ENCODE results near the gene MANSC1. TPM values are rescaled to one million over a fixed set of nuclear protein-coding genes. Genes with fewer than 3 reads are reported as not detected.

MANSC1 gene
- total RNA-seq, 4 donors from 2014 or later = 11.5 to 34.6 (median 24.4) TPM

GRCh38 chr12:12380949-12381593, 31.0 kb upstream of the MANSC1 start:
- Histone ChIP-seq H3K9me3 (no peaks in the 10 kb centered on the region), H3K4me1 (peaks cover 17% of the 10 kb centered on the region), H3K36me3 (no peaks in the 10 kb centered on the region), H3K4me3 (no peak overlapping the region), H3K27ac (no peak overlapping the region), H3K27me3 (no peaks in the 10 kb centered on the region)
- no peak for DNase-seq (ENCODE audit: low spot score in 2 of 2)
- 89% methylated on average over 6 of the region's 6 CpGs for WGBS
- TF ChIP-seq EP300 (IDR thresholded peaks at IDR 0.05) = no peak
- TF ChIP-seq POLR2A (IDR thresholded peaks at IDR 0.05) = no peak
- TF ChIP-seq CTCF (IDR thresholded peaks at IDR 0.05) = no peak
- no peak for TF ChIP-seq POLR2AphosphoS5 (IDR thresholded peaks at IDR 0.05)

- Histone ChIP-seq H3K27me3 (no peaks in the 10 kb centered on the region), H3K36me3 (no peaks in the 10 kb centered on the region), H3K4me1 (peaks cover 17% of the 10 kb centered on the region), H3K9me3 (no peaks in the 10 kb centered on the region), H3K4me3 (no peak overlapping the region), H3K27ac (peak overlapping the region; percentile 41)
- no peak for DNase-seq (ENCODE audit: low spot score in 2 of 2)
- TF ChIP-seq CTCF (IDR thresholded peaks at IDR 0.05) (no peak), EP300 (IDR thresholded peaks at IDR 0.05) (no peak), POLR2A (IDR thresholded peaks at IDR 0.05) (no peak), POLR2AphosphoS5 (IDR thresholded peaks at IDR 0.05) (no peak)
- 72% methylated on average over 4 of the region's 4 CpGs for WGBS
These were observed 30.0 kb upstream of the MANSC1 start for GRCh38 chr12:12379831-12380730.

- Histone ChIP-seq H3K27me3 (no peaks in the 10 kb centered on the region), H3K27ac (no peak overlapping the region), H3K4me1 (peaks cover 17% of the 10 kb centered on the region), H3K9me3 (no peaks in the 10 kb centered on the region), H3K4me3 (no peak overlapping the region), H3K36me3 (no peaks in the 10 kb centered on the region)
- WGBS = 82% methylated on average over 2 of the region's 2 CpGs
- DNase-seq (ENCODE audit: low spot score in 2 of 2) = no peak
- TF ChIP-seq EP300 (IDR thresholded peaks at IDR 0.05) (no peak), POLR2AphosphoS5 (IDR thresholded peaks at IDR 0.05) (no peak)
These were observed 28.6 kb upstream of the MANSC1 start for GRCh38 chr12:12378616-12379015.

- no peaks in the 10 kb centered on the region for H3K9me3 ChIP-seq
- 79% methylated on average over 12 of the region's 12 CpGs for WGBS
- H3K27me3 ChIP-seq = no peaks in the 10 kb centered on the region
- DNase-seq (ENCODE audit: low spot score in 2 of 2) = no peak
- no peak overlapping the region for H3K4me3 ChIP-seq
- H3K27ac ChIP-seq = no peak overlapping the region
- TF ChIP-seq POLR2AphosphoS5 (IDR thresholded peaks at IDR 0.05) = no peak
- TF ChIP-seq POLR2A (IDR thresholded peaks at IDR 0.05) = no peak
- TF ChIP-seq EP300 (IDR thresholded peaks at IDR 0.05) = no peak
- TF ChIP-seq CTCF (IDR thresholded peaks at IDR 0.05) = peak; percentile 54 to 83
- H3K36me3 ChIP-seq = peaks cover 5% of the 10 kb centered on the region
- peaks cover 17% of the 10 kb centered on the region for H3K4me1 ChIP-seq
These were observed 26.8 kb upstream of the MANSC1 start for GRCh38 chr12:12376646-12377448.

- 87% methylated on average over 4 of the region's 4 CpGs for WGBS
- no peak overlapping the region for H3K27ac ChIP-seq
These were observed 23.1 kb upstream of the MANSC1 start for GRCh38 chr12:12372946-12373722.

More at GRCh38 chr12:12372946-12373722, 23.1 kb upstream of the MANSC1 start:
- Histone ChIP-seq H3K36me3 (peaks cover 5% of the 10 kb centered on the region), H3K4me1 (peaks cover 6% of the 10 kb centered on the region), H3K27me3 (no peaks in the 10 kb centered on the region), H3K4me3 (no peak overlapping the region), H3K9me3 (no peaks in the 10 kb centered on the region)
- TF ChIP-seq POLR2A (IDR thresholded peaks at IDR 0.05) (no peak), POLR2AphosphoS5 (IDR thresholded peaks at IDR 0.05) (no peak), EP300 (IDR thresholded peaks at IDR 0.05) (no peak), CTCF (IDR thresholded peaks at IDR 0.05) (no peak)
- no peak for DNase-seq (ENCODE audit: low spot score in 2 of 2)
